H9 (cell line): ENCODE measurements around the gene CLEC20A. TPM values are rescaled to one million over a fixed set of nuclear protein-coding genes. Genes with fewer than 3 reads are reported as not detected.

Source experiments
- DNase-seq: peaks from one replicate; pipeline ENCODE4 v3.0.0-alpha.2; 2017
- H2AFZ ChIP-seq: one replicate; pipeline ENCODE4 v1.6.1; 2013; ENCODE audit warnings: mild to moderate bottlenecking, low read length, control low read depth, moderate library complexity
- H2AK5ac ChIP-seq: 2 replicates; pipeline ENCODE4 v1.6.1; 2013; ENCODE audit warnings: low read length, control low read depth, mixed read lengths; ENCODE audit not compliant: insufficient read length
- H2BK120ac ChIP-seq: one replicate; pipeline ENCODE4 v1.6.1; 2013; ENCODE audit warnings: low read depth, mild to moderate bottlenecking, low read length, control low read depth, inconsistent platforms; ENCODE audit not compliant: poor library complexity, severe bottlenecking
- H2BK12ac ChIP-seq: 2 replicates; pipeline ENCODE4 v1.6.1; 2013; ENCODE audit warnings: low read length, control low read depth, mixed read lengths, low read depth; ENCODE audit not compliant: insufficient read length
- H2BK15ac ChIP-seq: 2 replicates; pipeline ENCODE4 v1.6.1; 2013; ENCODE audit warnings: low read depth, low read length, control low read depth
- H2BK20ac ChIP-seq: one replicate; pipeline ENCODE4 v1.6.1; 2013; ENCODE audit warnings: low read depth, mild to moderate bottlenecking, low read length, control low read depth, inconsistent platforms; ENCODE audit not compliant: poor library complexity, severe bottlenecking
- H2BK5ac ChIP-seq: 2 replicates; pipeline ENCODE4 v1.6.1; 2013; ENCODE audit warnings: low read length, control low read depth, mixed read lengths; ENCODE audit not compliant: insufficient read length
- H3K14ac ChIP-seq: 2 replicates; pipeline ENCODE4 v1.6.1; 2013; ENCODE audit warnings: low read length, control low read depth; ENCODE audit not compliant: insufficient read depth
- H3K18ac ChIP-seq: 2 replicates; pipeline ENCODE4 v1.6.1; 2013; ENCODE audit warnings: low read depth, mild to moderate bottlenecking, mixed read lengths, low read length, control low read depth; ENCODE audit not compliant: insufficient read length
- H3K23ac ChIP-seq: 2 replicates; pipeline ENCODE4 v1.6.1; 2013; ENCODE audit warnings: low read length, control low read depth, mixed read lengths, low read depth; ENCODE audit not compliant: insufficient read length
- H3K23me2 ChIP-seq: 2 replicates; pipeline ENCODE4 v1.6.1; 2013; ENCODE audit warnings: low read depth, mild to moderate bottlenecking, mixed read lengths, low read length, control low read depth; ENCODE audit not compliant: insufficient read length, poor library complexity, severe bottlenecking
- H3K27ac ChIP-seq: 2 replicates; pipeline ENCODE4 v1.5.1; 2013; ENCODE audit warnings: low read length, control low read depth, mixed read lengths, low read depth; ENCODE audit not compliant: insufficient read length
- H3K27me3 ChIP-seq: 2 replicates; pipeline ENCODE4 v1.6.1; 2013; ENCODE audit warnings: low read length, control low read depth, inconsistent platforms; ENCODE audit not compliant: insufficient read depth
- H3K4ac ChIP-seq: 2 replicates; pipeline ENCODE4 v1.6.1; 2013; ENCODE audit warnings: low read depth, mild to moderate bottlenecking, control low read depth, inconsistent platforms, low read length, moderate library complexity
- H3K4me1 ChIP-seq: 2 replicates; pipeline ENCODE4 v1.6.1; 2013; ENCODE audit warnings: low read length, control low read depth, inconsistent platforms; ENCODE audit not compliant: insufficient read depth
- H3K4me2 ChIP-seq: 2 replicates; pipeline ENCODE4 v1.6.1; 2013; ENCODE audit warnings: low read length, control low read depth, mixed read lengths; ENCODE audit not compliant: insufficient read length, insufficient read depth
- H3K56ac ChIP-seq: 2 replicates; pipeline ENCODE4 v1.6.1; 2013; ENCODE audit warnings: low read depth, mild to moderate bottlenecking, mixed read lengths, low read length, control low read depth; ENCODE audit not compliant: insufficient read length
- H3K79me1 ChIP-seq: 2 replicates; pipeline ENCODE4 v1.6.1; 2013; ENCODE audit warnings: low read depth, mild to moderate bottlenecking, moderate library complexity, low read length, control low read depth, inconsistent platforms; ENCODE audit not compliant: insufficient read depth, poor library complexity, severe bottlenecking
- H3K79me2 ChIP-seq: 2 replicates; pipeline ENCODE4 v1.6.1; 2013; ENCODE audit warnings: low read length, control low read depth, inconsistent platforms; ENCODE audit not compliant: insufficient read depth
- H3K9ac ChIP-seq: 2 replicates; pipeline ENCODE4 v1.6.1; 2013; ENCODE audit warnings: low read length, control low read depth, mixed read lengths; ENCODE audit not compliant: insufficient read length; ENCODE audit errors: extremely low read depth
- H3K9me3 ChIP-seq: one replicate; pipeline ENCODE4 v1.6.1; 2013; ENCODE audit warnings: low read depth, low read length, inconsistent platforms; ENCODE audit not compliant: control insufficient read depth
- H3T11ph ChIP-seq: one replicate; pipeline ENCODE4 v1.6.1; 2013; ENCODE audit warnings: mild to moderate bottlenecking, low read length, control low read depth, inconsistent platforms
- H4K20me1 ChIP-seq: one replicate; pipeline ENCODE4 v1.6.1; 2013; ENCODE audit not compliant: control insufficient read depth, insufficient read length, insufficient read depth
- H4K5ac ChIP-seq: 2 replicates; pipeline ENCODE4 v1.6.1; 2013; ENCODE audit warnings: low read depth, mild to moderate bottlenecking, mixed read lengths, low read length, control low read depth; ENCODE audit not compliant: insufficient read length
- H4K8ac ChIP-seq: replicated peaks from 2 replicates; pipeline ENCODE4 v1.6.1; 2013; ENCODE audit warnings: low read length, control low read depth, mixed read lengths, low read depth; ENCODE audit not compliant: insufficient read length
- H4K91ac ChIP-seq: 2 replicates; pipeline ENCODE4 v1.6.1; 2013; ENCODE audit warnings: low read depth, mild to moderate bottlenecking, moderate library complexity, mixed read lengths, low read length, control low read depth; ENCODE audit not compliant: insufficient read length
- H3K27ac Mint-ChIP-seq, 3 experiments: 2 replicates in 2 of 3; 3 replicates in 1 of 3; pipeline ENCODE4 v1.8.0; 2020 to 2021; ENCODE audit warnings: mixed read lengths in 3 of 3, mild to moderate bottlenecking in 1 of 3, moderate library complexity in 1 of 3
- H3K27me3 Mint-ChIP-seq: 2 replicates; pipeline ENCODE4 v1.8.0; 2021; ENCODE audit warnings: low read depth, mild to moderate bottlenecking, moderate library complexity, mixed read lengths
- H3K36me3 Mint-ChIP-seq, 3 experiments: 2 replicates in 2 of 3; 3 replicates in 1 of 3; pipeline ENCODE4 v1.8.0; 2020 to 2021; ENCODE audit warnings: low read depth in 3 of 3, mixed read lengths in 3 of 3; ENCODE audit not compliant: insufficient read depth in 1 of 3
- H3K4me1 Mint-ChIP-seq, 2 experiments: 2 replicates each; pipeline ENCODE4 v1.8.0; 2020; ENCODE audit warnings: mixed read lengths in 2 of 2
- H3K4me3 Mint-ChIP-seq, 2 experiments: 2 replicates in 1 of 2; 3 replicates in 1 of 2; pipeline ENCODE4 v1.8.0; 2020 to 2021; ENCODE audit warnings: mild to moderate bottlenecking in 2 of 2, mixed read lengths in 2 of 2, moderate library complexity in 1 of 2
- H3K9me3 Mint-ChIP-seq, 2 experiments: 2 replicates in 1 of 2; 3 replicates in 1 of 2; pipeline ENCODE4 v1.8.0; 2020; ENCODE audit warnings: mild to moderate bottlenecking in 2 of 2, mixed read lengths in 2 of 2, moderate library complexity in 1 of 2
- WGBS: extraction: QIAGEN DNeasy Blood & Tissue Kit; methylation state at CpG from one replicate; pipeline ENCODE4 v1.1.7; 2013; ENCODE audit warnings: missing lambda C conversion rate, low lambda C conversion rate, mixed read lengths; ENCODE audit not compliant: insufficient read length; ENCODE audit errors: extremely low coverage; 5-methylcytosine and 5-hydroxymethylcytosine counted together
- total RNA-seq: library from RNA; stranded (reverse); gene quantifications from 2 replicates; pipeline ENCODE4 v1.2.1, GENCODE V29; 2021
- TF ChIP-seq, protein P1 (sequence below): fragments of 200-600 bp; sonication (generic); conservative IDR thresholded peaks from 3 replicates; pipeline ENCODE4 v1.8.0; 2021; ENCODE audit warnings: antibody characterized with exemption, mild to moderate bottlenecking

Gene CLEC20A
- total RNA-seq, 1 experiment from 2014 or later = not detected

DNA sequence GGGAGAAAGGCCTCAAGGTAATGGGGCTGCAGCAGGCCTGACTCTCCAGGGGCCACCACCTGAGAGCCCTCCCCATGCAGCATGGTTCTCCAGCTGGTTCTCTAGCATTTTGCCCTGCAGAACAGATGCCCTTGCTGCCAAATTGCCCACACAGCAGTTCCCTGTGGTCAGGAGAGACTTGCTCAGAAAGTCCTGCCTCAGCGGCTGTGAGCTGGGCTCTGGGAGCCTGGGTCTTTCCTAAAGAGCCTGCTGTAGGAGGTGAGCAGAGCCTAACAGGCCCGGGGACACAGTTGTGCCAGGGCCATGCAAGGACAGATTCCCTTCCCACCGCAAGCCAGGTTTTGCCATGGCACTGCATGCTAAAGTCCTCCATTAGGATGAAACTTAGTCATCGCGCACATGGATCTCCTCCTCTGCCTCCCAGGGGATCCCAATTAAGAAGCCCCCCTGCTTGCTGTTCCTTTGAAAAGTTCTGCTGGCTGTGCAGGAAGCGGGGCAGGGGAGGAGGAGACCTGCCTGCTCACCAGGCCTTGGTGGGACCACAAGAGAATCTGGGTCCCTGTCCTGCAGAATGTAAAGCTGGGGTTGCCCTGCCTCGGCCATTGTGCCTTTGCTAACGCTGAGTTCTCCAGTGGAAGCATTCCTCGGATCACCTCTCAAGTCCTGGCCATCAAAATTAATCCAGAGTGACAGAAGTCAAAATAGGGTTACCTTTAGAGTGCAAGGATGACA lies 37.5 kb upstream of the CLEC20A start:
- H3K27ac Mint-ChIP-seq = peak overlapping the region in 1 of 3 experiments; percentile 11; a peak in 1 of 7 replicates
- Histone ChIP-seq H2AFZ (no peak overlapping the region), H3K18ac (no peak overlapping the region), H2BK15ac (no peak overlapping the region), H3K14ac (no peak overlapping the region), H2BK5ac (no peak overlapping the region), H3K56ac (no peak overlapping the region), H3K4me1 (no peaks in the 10 kb centered on the region), H2BK12ac (no peak overlapping the region), H2BK120ac (no peak overlapping the region), H3K4ac (no peak overlapping the region), H3K79me2 (no peaks in the 10 kb centered on the region), H4K8ac (no peak overlapping the region), H4K20me1 (no peaks in the 10 kb centered on the region), H3K23me2 (no peaks in the 10 kb centered on the region), H3T11ph (no peak overlapping the region), H4K5ac (no peak overlapping the region), H3K23ac (no peak overlapping the region), H3K27me3 (no peaks in the 10 kb centered on the region), H4K91ac (no peak overlapping the region), H3K79me1 (no peaks in the 10 kb centered on the region), H3K9me3 (no peaks in the 10 kb centered on the region), H2BK20ac (no peak overlapping the region), H2AK5ac (no peak overlapping the region), H3K4me2 (no peak overlapping the region), H3K27ac (no peak overlapping the region), H3K9ac (no peak overlapping the region)
- peaks cover 0 to 5% of the 10 kb centered on the region in 2 experiments; a peak in 2 of 4 replicates for H3K4me1 Mint-ChIP-seq
- DNase-seq = no peak
- H3K36me3 Mint-ChIP-seq = no peaks in the 10 kb centered on the region
- no peaks in the 10 kb centered on the region; the same call in 1 of the 2 replicates for H3K27me3 Mint-ChIP-seq
- TF ChIP-seq, protein P1, sequence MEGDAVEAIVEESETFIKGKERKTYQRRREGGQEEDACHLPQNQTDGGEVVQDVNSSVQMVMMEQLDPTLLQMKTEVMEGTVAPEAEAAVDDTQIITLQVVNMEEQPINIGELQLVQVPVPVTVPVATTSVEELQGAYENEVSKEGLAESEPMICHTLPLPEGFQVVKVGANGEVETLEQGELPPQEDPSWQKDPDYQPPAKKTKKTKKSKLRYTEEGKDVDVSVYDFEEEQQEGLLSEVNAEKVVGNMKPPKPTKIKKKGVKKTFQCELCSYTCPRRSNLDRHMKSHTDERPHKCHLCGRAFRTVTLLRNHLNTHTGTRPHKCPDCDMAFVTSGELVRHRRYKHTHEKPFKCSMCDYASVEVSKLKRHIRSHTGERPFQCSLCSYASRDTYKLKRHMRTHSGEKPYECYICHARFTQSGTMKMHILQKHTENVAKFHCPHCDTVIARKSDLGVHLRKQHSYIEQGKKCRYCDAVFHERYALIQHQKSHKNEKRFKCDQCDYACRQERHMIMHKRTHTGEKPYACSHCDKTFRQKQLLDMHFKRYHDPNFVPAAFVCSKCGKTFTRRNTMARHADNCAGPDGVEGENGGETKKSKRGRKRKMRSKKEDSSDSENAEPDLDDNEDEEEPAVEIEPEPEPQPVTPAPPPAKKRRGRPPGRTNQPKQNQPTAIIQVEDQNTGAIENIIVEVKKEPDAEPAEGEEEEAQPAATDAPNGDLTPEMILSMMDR = no peak
- no peak overlapping the region for H3K4me3 Mint-ChIP-seq
- WGBS = no CpG with 5 or more reads among the region's 9 CpGs
- no peaks in the 10 kb centered on the region for H3K9me3 Mint-ChIP-seq
